Endothelial cell (in vitro differentiated cells): ENCODE data around the gene RPGRIP1L. TPM values are rescaled to one million over a fixed set of nuclear protein-coding genes. Genes with fewer than 3 reads are reported as not detected.
"Not testable (repeated sequence)": the region's sequence is repeated elsewhere in the genome, so short reads cannot be mapped to it uniquely, and the experiment has no call there.

Experiments used
- DNase-seq: peaks from one replicate; pipeline ENCODE4 v3.0.0; 2021; ENCODE audit warnings: low spot score
- H3K27ac Mint-ChIP-seq: one replicate; pipeline ENCODE4 v1.8.0; 2021; ENCODE audit warnings: mixed read lengths, inconsistent platforms; ENCODE audit not compliant: unreplicated experiment
- H3K27me3 Mint-ChIP-seq: one replicate; pipeline ENCODE4 v1.8.0; 2021; ENCODE audit warnings: mild to moderate bottlenecking, moderate library complexity, mixed read lengths, inconsistent platforms; ENCODE audit not compliant: unreplicated experiment
- H3K36me3 Mint-ChIP-seq: one replicate; pipeline ENCODE4 v1.8.0; 2021; ENCODE audit warnings: mild to moderate bottlenecking, low read depth, mixed read lengths, inconsistent platforms; ENCODE audit not compliant: unreplicated experiment
- H3K4me1 Mint-ChIP-seq: one replicate; pipeline ENCODE4 v1.8.0; 2021; ENCODE audit warnings: mild to moderate bottlenecking, mixed read lengths, inconsistent platforms; ENCODE audit not compliant: unreplicated experiment
- H3K4me3 Mint-ChIP-seq: one replicate; pipeline ENCODE4 v1.8.0; 2021; ENCODE audit warnings: mild to moderate bottlenecking, mixed read lengths, inconsistent platforms; ENCODE audit not compliant: unreplicated experiment
- H3K9me3 Mint-ChIP-seq: one replicate; pipeline ENCODE4 v1.8.0; 2021; ENCODE audit warnings: mixed read lengths, inconsistent platforms; ENCODE audit not compliant: unreplicated experiment
- total RNA-seq: library from RNA; stranded (reverse); fragmentation: NEBNext Ultra II Directional; extraction: Animal tissue kit (Norgen Biotek cat#: 25700); gene quantifications from one replicate; pipeline ENCODE4 v1.2.1, GENCODE V29; 2021; ENCODE audit not compliant: unreplicated experiment
- TF ChIP-seq, protein P1 (sequence below): fragments of 200-600 bp; sonication (generic); IDR thresholded peaks from one replicate; pipeline ENCODE4 v1.5.0; 2021; ENCODE audit warnings: antibody characterized with exemption; ENCODE audit not compliant: unreplicated experiment

The RPGRIP1L gene
- total RNA-seq, 1 donor from 2014 or later = 9.0 TPM

DNA sequence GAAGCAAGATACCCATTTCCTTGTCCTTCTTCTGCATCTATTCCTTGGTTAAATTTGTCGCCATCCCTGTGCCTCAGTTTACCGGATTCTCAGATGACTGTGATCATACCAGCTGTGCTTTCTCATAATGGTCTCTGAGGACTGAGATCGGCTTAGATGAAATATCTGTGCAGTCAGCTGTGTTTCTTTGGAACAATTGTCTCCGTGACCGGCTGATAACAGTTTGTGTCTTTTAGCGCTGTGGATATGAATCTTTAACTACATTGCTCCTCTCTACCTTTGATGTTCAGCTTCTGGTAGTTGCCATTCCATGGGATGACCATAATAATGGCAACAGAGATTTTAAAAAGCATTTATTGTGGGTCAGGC is 770 bp upstream of the RPGRIP1L start:
- DNase-seq = no peak
- no peaks in the 10 kb centered on the region for H3K36me3 Mint-ChIP-seq
- H3K4me3 Mint-ChIP-seq = peak overlapping the region; percentile 100
- peak overlapping the region; percentile 89 for H3K27ac Mint-ChIP-seq
- peaks cover 5% of the 10 kb centered on the region for H3K27me3 Mint-ChIP-seq
- peaks cover 14% of the 10 kb centered on the region for H3K4me1 Mint-ChIP-seq
- TF ChIP-seq, protein P1, sequence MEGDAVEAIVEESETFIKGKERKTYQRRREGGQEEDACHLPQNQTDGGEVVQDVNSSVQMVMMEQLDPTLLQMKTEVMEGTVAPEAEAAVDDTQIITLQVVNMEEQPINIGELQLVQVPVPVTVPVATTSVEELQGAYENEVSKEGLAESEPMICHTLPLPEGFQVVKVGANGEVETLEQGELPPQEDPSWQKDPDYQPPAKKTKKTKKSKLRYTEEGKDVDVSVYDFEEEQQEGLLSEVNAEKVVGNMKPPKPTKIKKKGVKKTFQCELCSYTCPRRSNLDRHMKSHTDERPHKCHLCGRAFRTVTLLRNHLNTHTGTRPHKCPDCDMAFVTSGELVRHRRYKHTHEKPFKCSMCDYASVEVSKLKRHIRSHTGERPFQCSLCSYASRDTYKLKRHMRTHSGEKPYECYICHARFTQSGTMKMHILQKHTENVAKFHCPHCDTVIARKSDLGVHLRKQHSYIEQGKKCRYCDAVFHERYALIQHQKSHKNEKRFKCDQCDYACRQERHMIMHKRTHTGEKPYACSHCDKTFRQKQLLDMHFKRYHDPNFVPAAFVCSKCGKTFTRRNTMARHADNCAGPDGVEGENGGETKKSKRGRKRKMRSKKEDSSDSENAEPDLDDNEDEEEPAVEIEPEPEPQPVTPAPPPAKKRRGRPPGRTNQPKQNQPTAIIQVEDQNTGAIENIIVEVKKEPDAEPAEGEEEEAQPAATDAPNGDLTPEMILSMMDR = no peak
- no peaks in the 10 kb centered on the region for H3K9me3 Mint-ChIP-seq

DNA sequence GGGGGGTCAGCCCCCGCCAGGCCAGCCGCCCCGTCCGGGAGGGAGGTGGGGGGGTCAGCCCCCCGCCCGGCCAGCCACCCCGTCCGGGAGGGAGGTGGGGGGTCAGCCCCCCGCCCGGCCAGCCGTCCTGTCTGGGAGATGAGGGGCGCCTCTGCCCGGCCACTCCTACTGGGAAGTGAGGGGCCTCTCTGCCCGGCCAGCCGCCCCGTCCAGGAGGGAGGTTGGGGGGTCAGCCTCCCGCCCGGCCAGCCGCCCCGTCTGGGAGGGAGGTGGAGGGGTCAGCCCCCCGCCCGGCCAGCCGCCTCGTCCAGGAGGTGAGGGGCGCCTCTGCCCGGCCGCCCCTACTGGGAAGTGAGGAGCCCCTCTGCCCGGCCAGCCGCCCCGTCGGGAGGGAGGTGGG is 5.4 kb downstream of the RPGRIP1L start:
- H3K9me3 Mint-ChIP-seq, H3K4me3 Mint-ChIP-seq, H3K27me3 Mint-ChIP-seq, H3K27ac Mint-ChIP-seq, DNase-seq, H3K4me1 Mint-ChIP-seq, H3K36me3 Mint-ChIP-seq: not testable (repeated sequence)

DNA sequence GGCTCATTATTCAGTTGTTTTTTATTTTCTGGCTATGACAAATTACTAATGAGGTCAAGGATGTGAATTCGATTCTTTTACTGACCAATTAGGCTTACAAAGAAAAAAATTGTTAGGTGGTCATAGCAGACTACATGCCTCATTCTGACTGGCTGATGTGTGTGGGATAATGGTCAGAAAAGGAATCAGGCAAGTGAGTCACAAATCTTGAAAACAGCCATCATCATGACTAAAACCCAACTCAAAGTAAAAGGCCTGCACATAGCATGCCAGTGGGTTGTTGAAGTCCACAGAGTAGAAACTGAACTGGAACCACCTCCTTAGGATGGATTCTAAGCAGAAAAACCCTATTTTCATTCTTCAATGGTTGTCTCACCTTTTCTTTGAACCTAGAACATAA is 8.6 kb downstream of the RPGRIP1L start:
- H3K9me3 Mint-ChIP-seq = no peaks in the 10 kb centered on the region
- no peak overlapping the region for H3K27ac Mint-ChIP-seq
- peaks cover 7% of the 10 kb centered on the region for H3K36me3 Mint-ChIP-seq
- H3K27me3 Mint-ChIP-seq = no peaks in the 10 kb centered on the region
- H3K4me1 Mint-ChIP-seq = no peaks in the 10 kb centered on the region
- TF ChIP-seq, protein P1 = no peak
- H3K4me3 Mint-ChIP-seq = no peak overlapping the region
- DNase-seq = no peak

DNA sequence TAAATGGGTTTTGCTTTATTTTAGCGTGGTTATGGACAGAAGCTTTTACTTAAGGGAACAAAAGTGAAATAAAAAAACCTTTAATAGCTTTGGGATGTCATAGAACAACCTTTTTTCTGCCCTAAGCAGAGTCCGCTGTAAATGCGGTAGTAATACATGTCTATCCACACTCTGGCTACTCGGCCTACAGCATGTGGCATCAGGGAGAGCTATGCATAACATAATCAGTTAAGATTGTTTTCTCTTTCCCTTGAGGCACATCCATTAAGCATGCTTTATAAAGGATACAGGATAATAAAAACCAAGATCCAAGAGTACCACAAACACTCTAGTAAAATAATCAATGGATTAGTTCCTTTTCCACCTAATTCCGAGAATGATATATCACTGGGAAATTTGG is 10.3 kb downstream of the RPGRIP1L start:
- TF ChIP-seq, protein P1 = no peak
- Mint-ChIP-seq H3K4me3 (no peak overlapping the region), H3K9me3 (no peaks in the 10 kb centered on the region), H3K36me3 (peaks cover 7% of the 10 kb centered on the region), H3K27me3 (no peaks in the 10 kb centered on the region), H3K27ac (no peak overlapping the region), H3K4me1 (no peaks in the 10 kb centered on the region)
- DNase-seq = no peak

DNA sequence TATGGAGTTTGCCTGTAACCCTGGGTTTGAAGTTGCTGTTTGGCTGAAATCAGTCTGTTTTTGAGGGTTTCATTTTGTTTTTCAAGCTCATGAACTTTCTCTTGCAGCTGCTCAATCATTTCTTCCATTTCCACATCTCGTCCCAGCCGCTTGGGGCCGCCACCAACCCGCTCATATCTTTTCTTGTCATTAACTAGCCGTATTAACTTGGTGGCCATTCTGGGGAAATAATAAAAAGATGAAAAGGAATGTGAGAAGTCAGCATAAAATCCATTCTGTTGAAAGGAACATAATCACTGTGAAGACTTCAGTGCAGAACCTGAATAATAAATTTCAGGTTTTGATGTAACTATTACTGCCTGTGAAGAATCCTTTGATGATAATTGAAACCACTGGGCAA is 11.5 kb downstream of the RPGRIP1L start:
- Mint-ChIP-seq H3K9me3 (no peaks in the 10 kb centered on the region), H3K27ac (no peak overlapping the region), H3K36me3 (peaks cover 6% of the 10 kb centered on the region), H3K27me3 (no peaks in the 10 kb centered on the region), H3K4me3 (no peak overlapping the region), H3K4me1 (no peaks in the 10 kb centered on the region)
- TF ChIP-seq, protein P1 = peak; percentile 37
- peak; percentile 30 for DNase-seq

DNA sequence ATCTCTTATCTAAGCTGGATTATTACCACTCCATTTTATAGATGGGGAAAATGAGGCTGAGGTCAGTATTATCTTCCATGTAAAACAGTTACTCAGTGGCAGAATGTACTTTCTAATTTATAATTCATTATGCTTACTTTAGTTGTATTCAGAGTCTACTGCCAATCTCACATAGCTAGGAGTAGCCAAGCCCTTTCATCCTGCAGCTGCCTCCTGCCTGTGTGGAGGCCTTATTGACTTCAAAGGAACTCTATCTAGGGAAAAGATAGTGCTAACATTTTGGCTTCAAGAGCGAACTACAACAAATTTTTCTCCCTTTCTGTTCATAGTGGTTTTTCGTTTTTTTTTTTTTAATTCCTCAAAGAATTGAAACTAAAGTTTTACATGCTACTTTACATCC is 12.9 kb downstream of the RPGRIP1L start:
- Mint-ChIP-seq H3K4me1 (no peaks in the 10 kb centered on the region), H3K36me3 (peaks cover 3% of the 10 kb centered on the region), H3K27ac (no peak overlapping the region), H3K27me3 (no peaks in the 10 kb centered on the region), H3K4me3 (no peak overlapping the region), H3K9me3 (no peaks in the 10 kb centered on the region)
- TF ChIP-seq, protein P1 = no peak
- no peak for DNase-seq
